Measurements from ENCODE around the gene ASB3.

Gene ASB3

DNA sequence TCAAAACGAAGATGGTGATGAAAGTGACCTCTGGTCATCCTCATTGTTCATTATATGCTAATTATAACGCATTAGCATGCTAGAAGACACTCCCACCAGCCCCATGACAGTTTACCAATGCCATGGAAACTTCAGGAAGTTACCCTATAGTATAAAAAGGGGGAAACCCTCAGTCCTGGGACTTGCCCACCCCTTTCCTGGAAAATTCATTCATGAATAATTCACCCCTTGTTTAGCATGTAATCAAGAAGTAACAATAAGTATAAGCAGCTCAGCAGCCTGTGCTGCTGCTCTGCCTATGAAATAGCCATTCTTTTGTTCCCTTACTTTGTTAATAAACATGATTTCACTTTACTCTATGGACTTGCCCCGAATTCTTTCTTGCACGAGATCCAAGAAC, 89.7 kb downstream of the ASB3 start:
- TF ChIP-seq EZH2phosphoT487 (IDR thresholded peaks at IDR 0.05; ENCODE audit: low read depth), result no peak
- Histone ChIP-seq H3K27ac (ENCODE audit: low read length) (no peak overlapping the region), H3K4me3 (ENCODE audit: low read length) (no peak overlapping the region), H3K4me1 (ENCODE audit: low read length) (no peaks in the 10 kb centered on the region), H3K9ac (ENCODE audit: low read length) (no peak overlapping the region), H3K4me2 (ENCODE audit: low read length) (no peak overlapping the region), H2AFZ (ENCODE audit: low read depth, low read length) (no peak overlapping the region), H3K27me3 (ENCODE audit: low read depth, low read length) (no peaks in the 10 kb centered on the region), H3K79me2 (ENCODE audit: low read length) (no peaks in the 10 kb centered on the region), H3K36me3 (replicated peaks; ENCODE audit: low read depth, low read length) (peaks cover 14% of the 10 kb centered on the region), H4K20me1 (ENCODE audit: insufficient read depth, low read length) (no peaks in the 10 kb centered on the region), H3K9me3 (ENCODE audit: insufficient read depth, low read length) (no peaks in the 10 kb centered on the region)

DNA sequence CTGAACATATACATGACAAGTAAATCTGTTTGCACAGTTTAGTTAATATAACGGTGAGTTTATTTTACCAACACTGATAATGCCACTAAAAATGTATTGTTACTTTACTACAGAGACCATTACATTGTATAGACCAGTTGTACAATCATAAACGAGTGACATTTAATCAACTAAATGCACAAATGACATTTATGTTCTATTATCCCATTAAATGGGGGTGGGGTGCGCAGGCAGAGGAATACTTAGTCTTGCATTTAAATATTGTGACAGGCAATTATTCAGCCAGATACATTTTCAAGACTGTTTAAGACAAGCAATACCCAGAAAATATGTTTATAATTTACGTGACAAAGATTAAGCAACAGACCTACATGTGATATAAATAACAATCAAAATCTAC, 91.2 kb downstream of the ASB3 start:
- TF ChIP-seq, protein P1, sequence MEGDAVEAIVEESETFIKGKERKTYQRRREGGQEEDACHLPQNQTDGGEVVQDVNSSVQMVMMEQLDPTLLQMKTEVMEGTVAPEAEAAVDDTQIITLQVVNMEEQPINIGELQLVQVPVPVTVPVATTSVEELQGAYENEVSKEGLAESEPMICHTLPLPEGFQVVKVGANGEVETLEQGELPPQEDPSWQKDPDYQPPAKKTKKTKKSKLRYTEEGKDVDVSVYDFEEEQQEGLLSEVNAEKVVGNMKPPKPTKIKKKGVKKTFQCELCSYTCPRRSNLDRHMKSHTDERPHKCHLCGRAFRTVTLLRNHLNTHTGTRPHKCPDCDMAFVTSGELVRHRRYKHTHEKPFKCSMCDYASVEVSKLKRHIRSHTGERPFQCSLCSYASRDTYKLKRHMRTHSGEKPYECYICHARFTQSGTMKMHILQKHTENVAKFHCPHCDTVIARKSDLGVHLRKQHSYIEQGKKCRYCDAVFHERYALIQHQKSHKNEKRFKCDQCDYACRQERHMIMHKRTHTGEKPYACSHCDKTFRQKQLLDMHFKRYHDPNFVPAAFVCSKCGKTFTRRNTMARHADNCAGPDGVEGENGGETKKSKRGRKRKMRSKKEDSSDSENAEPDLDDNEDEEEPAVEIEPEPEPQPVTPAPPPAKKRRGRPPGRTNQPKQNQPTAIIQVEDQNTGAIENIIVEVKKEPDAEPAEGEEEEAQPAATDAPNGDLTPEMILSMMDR (IDR thresholded peaks at IDR 0.05; ENCODE audit: low read depth, low read length), result no peak
- TF ChIP-seq EZH2phosphoT487 (IDR thresholded peaks at IDR 0.05; ENCODE audit: low read depth), result no peak
- Histone ChIP-seq H3K79me2 (ENCODE audit: low read length) (no peaks in the 10 kb centered on the region), H3K27ac (ENCODE audit: low read length) (no peak overlapping the region), H3K36me3 (replicated peaks; ENCODE audit: low read depth, low read length) (peaks cover 14% of the 10 kb centered on the region), H4K20me1 (ENCODE audit: insufficient read depth, low read length) (no peaks in the 10 kb centered on the region), H3K4me3 (ENCODE audit: low read length) (no peak overlapping the region), H3K27me3 (ENCODE audit: low read depth, low read length) (no peaks in the 10 kb centered on the region), H3K9me3 (ENCODE audit: insufficient read depth, low read length) (no peaks in the 10 kb centered on the region), H2AFZ (ENCODE audit: low read depth, low read length) (no peak overlapping the region), H3K9ac (ENCODE audit: low read length) (no peak overlapping the region), H3K4me2 (ENCODE audit: low read length) (no peak overlapping the region), H3K4me1 (ENCODE audit: low read length) (no peaks in the 10 kb centered on the region)

DNA sequence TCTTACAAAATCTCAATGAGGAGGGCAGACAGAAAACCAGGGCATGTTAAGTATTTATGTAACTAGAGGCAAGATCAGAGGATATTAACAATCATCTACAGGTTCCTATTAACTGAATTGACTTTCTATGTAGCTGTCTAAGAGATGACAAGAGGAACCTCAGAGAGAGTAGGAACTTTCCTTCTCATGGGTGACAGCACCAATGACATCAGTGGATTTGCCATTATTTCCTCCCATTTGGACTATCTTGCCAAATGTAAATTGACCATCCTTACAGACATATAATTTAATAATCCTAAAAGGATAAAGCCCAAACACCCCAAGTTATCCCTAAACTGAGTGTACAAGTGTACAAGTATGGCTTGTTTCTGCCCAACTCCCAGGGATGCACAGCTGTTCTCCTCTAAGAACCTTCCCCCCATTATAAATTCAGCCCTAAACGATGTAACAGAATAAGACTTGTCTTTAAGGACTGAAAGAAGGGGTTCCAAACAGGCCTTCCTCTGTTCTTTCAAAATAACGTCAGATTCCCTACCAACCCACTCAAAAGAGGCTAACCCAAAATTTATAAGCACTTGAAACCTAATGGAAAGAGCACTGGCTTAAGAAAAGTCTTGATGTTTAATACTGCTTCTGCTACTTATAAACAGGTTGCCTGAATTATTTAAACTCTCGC, 92.5 kb downstream of the ASB3 start:
- TF ChIP-seq, protein P1 (IDR thresholded peaks at IDR 0.05; ENCODE audit: low read depth, low read length), result no peak
- H3K27ac ChIP-seq (ENCODE audit: low read length), result no peak overlapping the region

DNA sequence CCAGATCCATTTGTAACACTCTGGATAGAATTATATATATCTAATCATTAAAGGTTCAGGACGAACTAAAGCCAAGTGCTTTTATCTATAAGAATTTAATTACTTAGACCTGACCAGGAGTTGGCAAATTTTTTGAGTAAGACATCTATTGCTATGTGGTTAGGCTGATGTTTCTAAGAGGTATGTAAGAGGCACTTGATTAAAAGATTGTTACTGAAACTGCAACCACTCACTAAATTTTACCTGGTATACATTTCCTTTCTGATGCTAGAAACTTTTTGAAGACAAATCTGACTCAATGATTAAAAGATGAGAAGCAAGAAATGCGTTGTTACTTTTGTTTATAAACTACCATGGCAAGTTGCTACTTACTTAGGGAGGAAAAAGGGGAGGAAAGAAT, 95.9 kb downstream of the ASB3 start:
- no peak overlapping the region for H3K4me2 ChIP-seq (ENCODE audit: low read length)
- H3K9me3 ChIP-seq (ENCODE audit: insufficient read depth, low read length), result no peaks in the 10 kb centered on the region
- H3K9ac ChIP-seq (ENCODE audit: low read length), result no peak overlapping the region
- H4K20me1 ChIP-seq (ENCODE audit: insufficient read depth, low read length), result no peaks in the 10 kb centered on the region
- H3K27ac ChIP-seq (ENCODE audit: low read length), result no peak overlapping the region
- H3K36me3 ChIP-seq (replicated peaks; ENCODE audit: low read depth, low read length), result peaks cover 4% of the 10 kb centered on the region
- H2AFZ ChIP-seq (ENCODE audit: low read depth, low read length), result no peak overlapping the region
- H3K27me3 ChIP-seq (ENCODE audit: low read depth, low read length), result no peaks in the 10 kb centered on the region
- H3K4me1 ChIP-seq (ENCODE audit: low read length), result no peaks in the 10 kb centered on the region
- no peaks in the 10 kb centered on the region for H3K79me2 ChIP-seq (ENCODE audit: low read length)
- no peak for TF ChIP-seq EZH2phosphoT487 (IDR thresholded peaks at IDR 0.05; ENCODE audit: low read depth)
- TF ChIP-seq, protein P1 (IDR thresholded peaks at IDR 0.05; ENCODE audit: low read depth, low read length), result no peak
- H3K4me3 ChIP-seq (ENCODE audit: low read length), result no peak overlapping the region

More for the DNA sequence above, 92.5 kb downstream of the ASB3 start:
- no peaks in the 10 kb centered on the region for H3K9me3 ChIP-seq (ENCODE audit: insufficient read depth, low read length)
- no peaks in the 10 kb centered on the region for H4K20me1 ChIP-seq (ENCODE audit: insufficient read depth, low read length)
- H3K9ac ChIP-seq (ENCODE audit: low read length), result no peak overlapping the region
- H2AFZ ChIP-seq (ENCODE audit: low read depth, low read length), result no peak overlapping the region
- no peak overlapping the region for H3K4me3 ChIP-seq (ENCODE audit: low read length)
- H3K79me2 ChIP-seq (ENCODE audit: low read length), result no peaks in the 10 kb centered on the region
- H3K27me3 ChIP-seq (ENCODE audit: low read depth, low read length), result no peaks in the 10 kb centered on the region
- H3K4me1 ChIP-seq (ENCODE audit: low read length), result no peaks in the 10 kb centered on the region
- no peak overlapping the region for H3K4me2 ChIP-seq (ENCODE audit: low read length)
- peaks cover 7% of the 10 kb centered on the region for H3K36me3 ChIP-seq (replicated peaks; ENCODE audit: low read depth, low read length)

All from OCI-LY3 (cell line).